H9 (cell line): ENCODE results near the gene POU2F1. TPM values are rescaled to one million over a fixed set of nuclear protein-coding genes. Genes with fewer than 3 reads are reported as not detected.
A peak's percentile ranks its signal among the peaks of the same experiment; 100 is the strongest.

Experiments
- DNase-seq: peaks from one replicate; pipeline ENCODE4 v3.0.0-alpha.2; 2017
- H2AFZ ChIP-seq: one replicate; pipeline ENCODE4 v1.6.1; 2013; ENCODE audit warnings: mild to moderate bottlenecking, low read length, control low read depth, moderate library complexity
- H2AK5ac ChIP-seq: 2 replicates; pipeline ENCODE4 v1.6.1; 2013; ENCODE audit warnings: low read length, control low read depth, mixed read lengths; ENCODE audit not compliant: insufficient read length
- H2BK120ac ChIP-seq: one replicate; pipeline ENCODE4 v1.6.1; 2013; ENCODE audit warnings: low read depth, mild to moderate bottlenecking, low read length, control low read depth, inconsistent platforms; ENCODE audit not compliant: poor library complexity, severe bottlenecking
- H2BK12ac ChIP-seq: 2 replicates; pipeline ENCODE4 v1.6.1; 2013; ENCODE audit warnings: low read length, control low read depth, mixed read lengths, low read depth; ENCODE audit not compliant: insufficient read length
- H2BK15ac ChIP-seq: 2 replicates; pipeline ENCODE4 v1.6.1; 2013; ENCODE audit warnings: low read depth, low read length, control low read depth
- H2BK20ac ChIP-seq: one replicate; pipeline ENCODE4 v1.6.1; 2013; ENCODE audit warnings: low read depth, mild to moderate bottlenecking, low read length, control low read depth, inconsistent platforms; ENCODE audit not compliant: poor library complexity, severe bottlenecking
- H2BK5ac ChIP-seq: 2 replicates; pipeline ENCODE4 v1.6.1; 2013; ENCODE audit warnings: low read length, control low read depth, mixed read lengths; ENCODE audit not compliant: insufficient read length
- H3K14ac ChIP-seq: 2 replicates; pipeline ENCODE4 v1.6.1; 2013; ENCODE audit warnings: low read length, control low read depth; ENCODE audit not compliant: insufficient read depth
- H3K18ac ChIP-seq: 2 replicates; pipeline ENCODE4 v1.6.1; 2013; ENCODE audit warnings: low read depth, mild to moderate bottlenecking, mixed read lengths, low read length, control low read depth; ENCODE audit not compliant: insufficient read length
- H3K23ac ChIP-seq: 2 replicates; pipeline ENCODE4 v1.6.1; 2013; ENCODE audit warnings: low read length, control low read depth, mixed read lengths, low read depth; ENCODE audit not compliant: insufficient read length
- H3K23me2 ChIP-seq: 2 replicates; pipeline ENCODE4 v1.6.1; 2013; ENCODE audit warnings: low read depth, mild to moderate bottlenecking, mixed read lengths, low read length, control low read depth; ENCODE audit not compliant: insufficient read length, poor library complexity, severe bottlenecking
- H3K27ac ChIP-seq: 2 replicates; pipeline ENCODE4 v1.5.1; 2013; ENCODE audit warnings: low read length, control low read depth, mixed read lengths, low read depth; ENCODE audit not compliant: insufficient read length
- H3K27me3 ChIP-seq: 2 replicates; pipeline ENCODE4 v1.6.1; 2013; ENCODE audit warnings: low read length, control low read depth, inconsistent platforms; ENCODE audit not compliant: insufficient read depth
- H3K4ac ChIP-seq: 2 replicates; pipeline ENCODE4 v1.6.1; 2013; ENCODE audit warnings: low read depth, mild to moderate bottlenecking, control low read depth, inconsistent platforms, low read length, moderate library complexity
- H3K4me1 ChIP-seq: 2 replicates; pipeline ENCODE4 v1.6.1; 2013; ENCODE audit warnings: low read length, control low read depth, inconsistent platforms; ENCODE audit not compliant: insufficient read depth
- H3K4me2 ChIP-seq: 2 replicates; pipeline ENCODE4 v1.6.1; 2013; ENCODE audit warnings: low read length, control low read depth, mixed read lengths; ENCODE audit not compliant: insufficient read length, insufficient read depth
- H3K56ac ChIP-seq: 2 replicates; pipeline ENCODE4 v1.6.1; 2013; ENCODE audit warnings: low read depth, mild to moderate bottlenecking, mixed read lengths, low read length, control low read depth; ENCODE audit not compliant: insufficient read length
- H3K79me1 ChIP-seq: 2 replicates; pipeline ENCODE4 v1.6.1; 2013; ENCODE audit warnings: low read depth, mild to moderate bottlenecking, moderate library complexity, low read length, control low read depth, inconsistent platforms; ENCODE audit not compliant: insufficient read depth, poor library complexity, severe bottlenecking
- H3K79me2 ChIP-seq: 2 replicates; pipeline ENCODE4 v1.6.1; 2013; ENCODE audit warnings: low read length, control low read depth, inconsistent platforms; ENCODE audit not compliant: insufficient read depth
- H3K9ac ChIP-seq: 2 replicates; pipeline ENCODE4 v1.6.1; 2013; ENCODE audit warnings: low read length, control low read depth, mixed read lengths; ENCODE audit not compliant: insufficient read length; ENCODE audit errors: extremely low read depth
- H3K9me3 ChIP-seq: one replicate; pipeline ENCODE4 v1.6.1; 2013; ENCODE audit warnings: low read depth, low read length, inconsistent platforms; ENCODE audit not compliant: control insufficient read depth
- H3T11ph ChIP-seq: one replicate; pipeline ENCODE4 v1.6.1; 2013; ENCODE audit warnings: mild to moderate bottlenecking, low read length, control low read depth, inconsistent platforms
- H4K20me1 ChIP-seq: one replicate; pipeline ENCODE4 v1.6.1; 2013; ENCODE audit not compliant: control insufficient read depth, insufficient read length, insufficient read depth
- H4K5ac ChIP-seq: 2 replicates; pipeline ENCODE4 v1.6.1; 2013; ENCODE audit warnings: low read depth, mild to moderate bottlenecking, mixed read lengths, low read length, control low read depth; ENCODE audit not compliant: insufficient read length
- H4K8ac ChIP-seq: replicated peaks from 2 replicates; pipeline ENCODE4 v1.6.1; 2013; ENCODE audit warnings: low read length, control low read depth, mixed read lengths, low read depth; ENCODE audit not compliant: insufficient read length
- H4K91ac ChIP-seq: 2 replicates; pipeline ENCODE4 v1.6.1; 2013; ENCODE audit warnings: low read depth, mild to moderate bottlenecking, moderate library complexity, mixed read lengths, low read length, control low read depth; ENCODE audit not compliant: insufficient read length
- H3K27ac Mint-ChIP-seq, 3 experiments: 2 replicates in 2 of 3; 3 replicates in 1 of 3; pipeline ENCODE4 v1.8.0; 2020 to 2021; ENCODE audit warnings: mixed read lengths in 3 of 3, mild to moderate bottlenecking in 1 of 3, moderate library complexity in 1 of 3
- H3K27me3 Mint-ChIP-seq: 2 replicates; pipeline ENCODE4 v1.8.0; 2021; ENCODE audit warnings: low read depth, mild to moderate bottlenecking, moderate library complexity, mixed read lengths
- H3K36me3 Mint-ChIP-seq, 3 experiments: 2 replicates in 2 of 3; 3 replicates in 1 of 3; pipeline ENCODE4 v1.8.0; 2020 to 2021; ENCODE audit warnings: low read depth in 3 of 3, mixed read lengths in 3 of 3; ENCODE audit not compliant: insufficient read depth in 1 of 3
- H3K4me1 Mint-ChIP-seq, 2 experiments: 2 replicates each; pipeline ENCODE4 v1.8.0; 2020; ENCODE audit warnings: mixed read lengths in 2 of 2
- H3K4me3 Mint-ChIP-seq, 2 experiments: 2 replicates in 1 of 2; 3 replicates in 1 of 2; pipeline ENCODE4 v1.8.0; 2020 to 2021; ENCODE audit warnings: mild to moderate bottlenecking in 2 of 2, mixed read lengths in 2 of 2, moderate library complexity in 1 of 2
- H3K9me3 Mint-ChIP-seq, 2 experiments: 2 replicates in 1 of 2; 3 replicates in 1 of 2; pipeline ENCODE4 v1.8.0; 2020; ENCODE audit warnings: mild to moderate bottlenecking in 2 of 2, mixed read lengths in 2 of 2, moderate library complexity in 1 of 2
- WGBS: extraction: QIAGEN DNeasy Blood & Tissue Kit; methylation state at CpG from one replicate; pipeline ENCODE4 v1.1.7; 2013; ENCODE audit warnings: missing lambda C conversion rate, low lambda C conversion rate, mixed read lengths; ENCODE audit not compliant: insufficient read length; ENCODE audit errors: extremely low coverage; 5-methylcytosine and 5-hydroxymethylcytosine counted together
- total RNA-seq: library from RNA; stranded (reverse); gene quantifications from 2 replicates; pipeline ENCODE4 v1.2.1, GENCODE V29; 2021
- TF ChIP-seq, protein P1 (sequence below): fragments of 200-600 bp; sonication (generic); conservative IDR thresholded peaks from 3 replicates; pipeline ENCODE4 v1.8.0; 2021; ENCODE audit warnings: antibody characterized with exemption, mild to moderate bottlenecking

The POU2F1 gene
- total RNA-seq, 1 experiment from 2014 or later, result 62.5 TPM

DNA sequence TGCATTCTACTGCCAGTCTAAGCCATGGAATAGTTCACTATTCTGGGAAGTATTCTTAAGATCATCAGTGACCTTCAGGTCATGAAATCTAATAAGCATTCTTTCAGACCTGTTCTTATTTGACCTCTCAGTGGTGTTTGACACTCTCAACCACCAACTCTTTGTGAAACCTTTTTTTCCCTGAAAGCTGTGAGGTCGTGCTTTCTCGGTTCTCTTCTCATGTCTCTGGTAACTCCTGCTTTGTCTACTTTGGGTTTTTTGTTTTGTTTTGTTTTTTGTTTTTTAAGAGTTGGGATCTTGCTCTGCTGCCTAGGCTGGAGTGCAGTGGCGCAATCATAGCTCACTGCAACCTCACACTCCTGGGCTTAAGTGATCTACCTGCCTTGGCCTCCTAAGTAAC is 56.3 kb downstream of the POU2F1 start:
- no peak overlapping the region for H3K27ac ChIP-seq
- H3K79me1 ChIP-seq, result peaks cover 5% of the 10 kb centered on the region
- no peak for DNase-seq
- H3K4me3 Mint-ChIP-seq, result no peak overlapping the region
- no peak overlapping the region for H4K91ac ChIP-seq
- peaks cover 36 to 37% of the 10 kb centered on the region in 2 experiments for H3K4me1 Mint-ChIP-seq
- H4K8ac ChIP-seq, result no peak overlapping the region
- no peak overlapping the region for H2AFZ ChIP-seq
- TF ChIP-seq, protein P1, sequence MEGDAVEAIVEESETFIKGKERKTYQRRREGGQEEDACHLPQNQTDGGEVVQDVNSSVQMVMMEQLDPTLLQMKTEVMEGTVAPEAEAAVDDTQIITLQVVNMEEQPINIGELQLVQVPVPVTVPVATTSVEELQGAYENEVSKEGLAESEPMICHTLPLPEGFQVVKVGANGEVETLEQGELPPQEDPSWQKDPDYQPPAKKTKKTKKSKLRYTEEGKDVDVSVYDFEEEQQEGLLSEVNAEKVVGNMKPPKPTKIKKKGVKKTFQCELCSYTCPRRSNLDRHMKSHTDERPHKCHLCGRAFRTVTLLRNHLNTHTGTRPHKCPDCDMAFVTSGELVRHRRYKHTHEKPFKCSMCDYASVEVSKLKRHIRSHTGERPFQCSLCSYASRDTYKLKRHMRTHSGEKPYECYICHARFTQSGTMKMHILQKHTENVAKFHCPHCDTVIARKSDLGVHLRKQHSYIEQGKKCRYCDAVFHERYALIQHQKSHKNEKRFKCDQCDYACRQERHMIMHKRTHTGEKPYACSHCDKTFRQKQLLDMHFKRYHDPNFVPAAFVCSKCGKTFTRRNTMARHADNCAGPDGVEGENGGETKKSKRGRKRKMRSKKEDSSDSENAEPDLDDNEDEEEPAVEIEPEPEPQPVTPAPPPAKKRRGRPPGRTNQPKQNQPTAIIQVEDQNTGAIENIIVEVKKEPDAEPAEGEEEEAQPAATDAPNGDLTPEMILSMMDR, result no peak
- no peak overlapping the region for H2BK120ac ChIP-seq
- H2BK20ac ChIP-seq, result no peak overlapping the region
- H3K9me3 ChIP-seq, result no peaks in the 10 kb centered on the region
- H3K27me3 Mint-ChIP-seq, result no peaks in the 10 kb centered on the region
- H3K4me1 ChIP-seq, result no peaks in the 10 kb centered on the region
- H2BK12ac ChIP-seq, result no peak overlapping the region
- H3K23ac ChIP-seq, result peak overlapping the region; percentile 88
- H3K18ac ChIP-seq, result no peak overlapping the region
- H4K5ac ChIP-seq, result no peak overlapping the region
- H3K27me3 ChIP-seq, result no peaks in the 10 kb centered on the region
- H3K23me2 ChIP-seq, result no peaks in the 10 kb centered on the region
- H3K4me2 ChIP-seq, result no peak overlapping the region
- H3K27ac Mint-ChIP-seq, result no peak overlapping the region; a peak in 2 of 7 replicates
- no peaks in the 10 kb centered on the region for H3K9me3 Mint-ChIP-seq
- WGBS, result no CpG with 5 or more reads among the region's 3 CpGs
- H3T11ph ChIP-seq, result no peak overlapping the region
- H3K14ac ChIP-seq, result no peak overlapping the region
- H3K79me2 ChIP-seq, result peaks cover 24% of the 10 kb centered on the region; the same call in 1 of the 2 replicates
- H2BK5ac ChIP-seq, result no peak overlapping the region
- H3K56ac ChIP-seq, result no peak overlapping the region
- no peaks in the 10 kb centered on the region for H4K20me1 ChIP-seq
- H3K36me3 Mint-ChIP-seq, result no peaks in the 10 kb centered on the region
- H2AK5ac ChIP-seq, result no peak overlapping the region
- H2BK15ac ChIP-seq, result no peak overlapping the region
- no peak overlapping the region for H3K9ac ChIP-seq
- H3K4ac ChIP-seq, result no peak overlapping the region
